Astrocyte (in vitro differentiated cells and primary cell): Measurements from ENCODE around the gene CACNA1C.

Experiments used
- CTCF ChIP-seq: IDR thresholded peaks from 2 replicates; pipeline ENCODE4 v1.5.1; 2011; ENCODE audit warnings: low read depth, mild to moderate bottlenecking, inconsistent platforms, low read length, moderate library complexity; ENCODE audit not compliant: insufficient read depth
- EZH2 ChIP-seq: IDR thresholded peaks from 2 replicates; pipeline ENCODE4 v1.6.1; 2012; ENCODE audit warnings: mild to moderate bottlenecking, low read length, inconsistent platforms; ENCODE audit not compliant: insufficient read depth

- no peak for TF ChIP-seq CTCF
- no peak for TF ChIP-seq EZH2
Measured at GRCh38 chr12:2264651-2265232, 212.0 kb downstream of the CACNA1C start.
